Activated CD4-positive, alpha-beta memory T cell treated with anti-CD3 and anti-CD28 coated beads, Interleukin-2, amount 10 ng/mL, durations not matched to agents 7 days and 5 days (primary cell): ENCODE measurements around the gene MRPL28. TPM values are rescaled to one million over a fixed set of nuclear protein-coding genes. Genes with fewer than 3 reads are reported as not detected.
"Not testable (repeated sequence)": the region's sequence is repeated elsewhere in the genome, so short reads cannot be mapped to it uniquely, and the experiment has no call there.

ENCODE experiments used
- CTCF ChIA-PET: fragments of 350-600 bp; sonication (Branson Sonifier 250); formaldehyde crosslinking; loops from one replicate; lab custom pipeline; 2021; ENCODE audit warnings: antibody characterized with exemption, inconsistent platforms; lab: Charles Lee
- POLR2A ChIA-PET: fragments of 350-600 bp; sonication (Branson Sonifier 250); formaldehyde crosslinking; loops from one replicate; lab custom pipeline; 2021; ENCODE audit warnings: antibody characterized with exemption; lab: Charles Lee
- DNase-seq: peaks from one replicate; pipeline ENCODE4 v3.0.0-alpha.2; 2020
- H3K27ac Mint-ChIP-seq: one replicate; pipeline ENCODE4 v1.8.0; 2021; ENCODE audit warnings: mild to moderate bottlenecking, mixed read lengths
- H3K27me3 Mint-ChIP-seq: one replicate; pipeline ENCODE4 v1.8.0; 2021; ENCODE audit warnings: mixed read lengths
- H3K36me3 Mint-ChIP-seq: one replicate; pipeline ENCODE4 v1.8.0; 2021; ENCODE audit warnings: low read depth, mixed read lengths
- H3K4me1 Mint-ChIP-seq: one replicate; pipeline ENCODE4 v1.8.0; 2021; ENCODE audit warnings: mixed read lengths
- H3K4me3 Mint-ChIP-seq: one replicate; pipeline ENCODE4 v1.8.0; 2021; ENCODE audit warnings: mild to moderate bottlenecking, mixed read lengths
- H3K9me3 Mint-ChIP-seq: one replicate; pipeline ENCODE4 v1.8.0; 2021; ENCODE audit warnings: mixed read lengths
- total RNA-seq, 2 experiments: library from RNA; stranded (reverse); gene quantifications; one replicate each; pipeline ENCODE4 v1.2.3, GENCODE V29; 2021

Gene MRPL28
- total RNA-seq: 10 to 100 TPM; 71.4 to 72.6 TPM

GRCh38 chr16:370443-370842, at the start of gene MRPL28:
Gene MRPL28, minus strand, starts transcription at chr16:370538. Its CDS starts 320 bp downstream, at chr16:370218.
- H3K27ac Mint-ChIP-seq: peak within 1 kb of the TSS; percentile 77
- H3K4me3 Mint-ChIP-seq: peak within 1 kb of the TSS; percentile 82
- peak; percentile 96 for DNase-seq
- H3K36me3 Mint-ChIP-seq: peaks cover 16% of the 10 kb centered on the region
- H3K4me1 Mint-ChIP-seq: peaks cover 18% of the 10 kb centered on the region
- H3K27me3 Mint-ChIP-seq: no peaks in the 10 kb centered on the region
- CTCF ChIA-PET: interaction anchor here (1.0 to 1.9 kb wide), 3 partner anchors 9 to 263 kb away, joined by 3 to 8 read pairs (median 6); partner anchors contain the start of gene AXIN1
- POLR2A ChIA-PET: interaction anchor here (1.0 to 3.1 kb wide), 4 partner anchors 8 to 17 kb away, joined by 3 to 23 read pairs (median 4); partner anchors contain the start of gene PGAP6
- no peaks in the 10 kb centered on the region for H3K9me3 Mint-ChIP-seq

GRCh38 chr16:415170-415498, 44.8 kb upstream of the MRPL28 start:
- CTCF ChIA-PET, H3K4me3 Mint-ChIP-seq, H3K9me3 Mint-ChIP-seq, H3K27me3 Mint-ChIP-seq, H3K36me3 Mint-ChIP-seq, DNase-seq, POLR2A ChIA-PET, H3K4me1 Mint-ChIP-seq, H3K27ac Mint-ChIP-seq: not testable (repeated sequence)

DNA sequence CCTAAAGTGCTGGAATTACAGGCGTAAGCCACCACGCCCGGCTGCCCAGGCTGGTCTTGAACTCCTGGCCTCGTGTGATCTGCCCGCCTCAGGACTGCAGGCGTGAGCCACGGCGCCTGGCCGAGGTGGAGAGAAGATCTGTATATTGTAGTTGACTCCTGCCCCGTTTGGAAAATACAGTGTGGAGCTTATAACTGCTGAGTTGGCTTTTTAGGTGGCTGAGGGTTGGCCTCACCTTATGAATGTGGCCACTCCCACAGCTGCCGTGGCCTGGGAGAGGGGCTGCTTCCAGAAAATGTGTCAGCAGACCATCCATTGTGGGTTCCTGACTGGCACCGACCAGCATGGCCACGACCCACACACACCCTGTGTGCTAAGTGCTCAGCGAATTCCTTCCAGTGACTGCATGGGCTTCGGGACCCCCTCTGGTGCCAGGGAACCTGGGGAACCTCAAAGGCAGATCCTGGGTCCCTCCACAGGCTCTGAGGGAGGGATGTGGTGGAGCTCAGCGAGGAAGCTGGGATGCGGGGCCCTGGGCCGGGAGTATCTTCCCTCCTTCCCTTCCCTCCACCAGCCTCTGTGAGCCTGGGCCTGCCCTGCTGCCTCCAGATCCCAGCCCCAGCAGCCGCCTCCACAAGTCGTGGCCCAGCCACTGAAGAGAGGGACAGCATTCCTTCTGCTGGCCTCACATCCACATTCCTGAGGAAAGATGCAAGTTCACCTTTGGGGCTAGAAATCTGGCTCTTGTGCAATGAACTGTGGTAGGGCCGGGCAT, 44.2 kb upstream of the MRPL28 start:
- POLR2A ChIA-PET: no interaction called here
- no peaks in the 10 kb centered on the region for H3K36me3 Mint-ChIP-seq
- no peaks in the 10 kb centered on the region for H3K4me1 Mint-ChIP-seq
- CTCF ChIA-PET: no interaction called here
- no peak overlapping the region for H3K4me3 Mint-ChIP-seq
- H3K27me3 Mint-ChIP-seq: no peaks in the 10 kb centered on the region
- no peaks in the 10 kb centered on the region for H3K9me3 Mint-ChIP-seq
- DNase-seq: no peak
- no peak overlapping the region for H3K27ac Mint-ChIP-seq

DNA sequence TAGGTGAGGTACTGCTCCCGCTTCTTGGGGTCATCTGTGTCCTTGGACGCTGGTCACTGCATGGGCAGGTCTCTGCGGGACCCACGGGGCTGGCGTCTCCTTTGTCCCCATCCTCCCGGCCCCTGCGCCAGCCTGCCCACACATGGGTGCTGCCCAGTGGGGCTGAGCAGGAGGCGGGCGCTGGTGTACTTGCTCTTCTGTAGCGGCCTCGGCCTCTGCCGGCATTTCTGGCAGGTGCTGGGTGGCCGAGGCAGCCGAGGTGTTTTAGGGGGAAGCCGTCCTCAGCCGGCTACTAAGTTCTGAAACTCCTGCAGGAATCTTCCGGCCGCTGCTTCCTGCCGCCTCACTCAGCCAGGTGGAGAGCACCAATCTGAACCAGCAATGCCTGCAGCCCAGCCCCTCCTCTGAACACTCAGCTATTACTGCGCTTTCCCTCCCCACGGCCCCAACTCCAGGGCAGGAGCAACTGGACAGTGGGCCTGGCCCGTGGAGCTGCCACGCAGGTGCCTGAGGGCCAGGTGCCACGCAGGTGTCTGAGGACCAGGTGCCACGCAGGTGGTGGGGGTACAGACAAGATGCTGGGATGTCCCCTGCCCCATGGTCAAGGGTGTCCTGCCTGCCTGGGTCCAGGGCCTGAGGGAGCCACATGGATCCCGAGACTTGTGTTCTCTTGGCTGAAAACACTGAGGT, 41.4 kb upstream of the MRPL28 start:
- Mint-ChIP-seq H3K9me3 (no peaks in the 10 kb centered on the region), H3K27me3 (no peaks in the 10 kb centered on the region), H3K36me3 (no peaks in the 10 kb centered on the region), H3K27ac (no peak overlapping the region), H3K4me1 (no peaks in the 10 kb centered on the region), H3K4me3 (no peak overlapping the region)
- ChIA-PET POLR2A (no interaction called here), CTCF (no interaction called here)
- no peak for DNase-seq

DNA sequence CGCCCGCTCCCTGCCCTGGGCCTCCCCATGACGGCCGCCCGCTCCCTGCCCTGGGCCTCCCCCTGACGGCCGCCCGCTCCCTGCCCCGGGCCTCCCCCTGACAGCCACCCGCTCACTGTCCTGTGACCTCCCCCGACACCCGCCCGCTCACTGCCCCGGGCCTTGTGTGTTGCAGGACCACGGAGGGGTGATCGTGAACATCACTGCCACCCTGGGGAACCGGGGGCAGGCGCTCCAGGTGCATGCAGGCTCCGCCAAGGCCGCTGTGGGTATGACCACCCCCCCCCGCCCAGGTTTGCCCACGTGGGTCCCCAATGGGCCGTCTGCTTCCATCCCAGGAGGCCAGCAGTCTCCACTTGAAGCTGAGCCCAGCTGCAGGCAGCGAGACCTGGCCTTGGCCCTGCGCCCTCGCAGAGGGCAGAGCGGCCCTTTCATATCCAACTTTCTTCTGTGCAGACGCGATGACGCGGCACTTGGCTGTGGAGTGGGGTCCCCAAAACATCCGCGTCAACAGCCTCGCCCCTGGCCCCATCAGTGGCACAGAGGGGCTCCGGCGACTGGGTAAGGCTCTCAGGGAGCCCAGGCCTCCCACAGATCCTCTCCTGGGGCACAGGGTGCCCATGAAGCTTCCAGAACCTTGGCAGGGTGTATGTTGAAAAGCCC, 40.3 kb upstream of the MRPL28 start:
- ChIA-PET CTCF (no interaction called here), POLR2A (no interaction called here)
- H3K36me3 Mint-ChIP-seq: no peaks in the 10 kb centered on the region
- H3K27ac Mint-ChIP-seq: no peak overlapping the region
- DNase-seq: no peak
- no peaks in the 10 kb centered on the region for H3K27me3 Mint-ChIP-seq
- no peaks in the 10 kb centered on the region for H3K4me1 Mint-ChIP-seq
- no peaks in the 10 kb centered on the region for H3K9me3 Mint-ChIP-seq
- H3K4me3 Mint-ChIP-seq: no peak overlapping the region

GRCh38 chr16:407253-407652, 36.9 kb upstream of the MRPL28 start:
- H3K4me1 Mint-ChIP-seq: no peaks in the 10 kb centered on the region

DNA sequence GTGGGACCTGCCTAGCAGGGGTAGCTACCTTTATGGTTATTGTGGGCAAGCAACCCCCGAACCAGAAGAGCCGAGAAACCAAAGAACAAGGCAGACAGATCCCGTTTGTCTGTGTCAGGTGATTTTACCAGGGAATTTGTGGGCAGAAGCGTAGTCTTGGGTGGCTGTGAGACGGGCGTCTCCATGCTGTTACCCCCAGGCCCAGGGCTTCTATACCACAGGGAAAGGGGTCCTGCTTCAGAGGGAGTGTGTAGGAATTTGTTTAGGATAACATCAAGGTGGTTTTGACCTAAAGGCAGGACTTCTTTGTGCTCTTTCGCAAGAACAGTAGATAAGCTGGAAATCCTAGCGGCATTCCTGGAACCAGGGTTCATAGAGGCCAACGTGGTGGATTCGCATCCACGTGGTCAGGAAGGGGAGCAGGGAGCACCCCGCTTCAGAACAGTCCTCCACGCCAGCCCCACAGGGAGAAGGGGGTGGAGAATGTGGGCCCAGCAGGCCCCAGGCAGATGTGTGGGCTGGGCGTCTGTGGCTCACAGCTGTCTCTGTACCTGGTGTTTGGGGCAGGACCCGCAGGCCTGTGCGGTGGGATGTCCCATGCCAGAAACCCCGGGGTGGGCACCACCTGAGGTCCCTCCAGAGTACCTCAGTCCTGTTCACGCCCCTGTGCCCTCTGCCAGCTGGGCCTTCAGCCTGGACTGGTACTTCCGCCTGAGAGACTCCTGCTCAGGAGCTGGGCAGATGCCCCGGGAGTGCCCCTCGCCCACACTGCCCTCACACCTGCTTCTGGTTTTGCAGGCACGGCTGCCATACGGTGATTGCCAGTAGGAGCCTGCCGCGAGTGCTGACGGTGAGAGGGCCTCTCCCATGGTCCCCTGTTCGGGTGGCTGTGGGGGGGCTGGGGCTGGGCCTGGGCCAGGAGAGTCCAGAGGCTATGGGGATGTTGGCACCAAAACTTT, 35.5 kb upstream of the MRPL28 start:
- Mint-ChIP-seq H3K9me3 (no peaks in the 10 kb centered on the region), H3K27me3 (no peaks in the 10 kb centered on the region), H3K4me3 (no peak overlapping the region), H3K27ac (no peak overlapping the region), H3K4me1 (no peaks in the 10 kb centered on the region), H3K36me3 (no peaks in the 10 kb centered on the region)
- CTCF ChIA-PET: no interaction called here
- no peak for DNase-seq
- POLR2A ChIA-PET: no interaction called here

More at GRCh38 chr16:407253-407652, 36.9 kb upstream of the MRPL28 start:
- no peaks in the 10 kb centered on the region for H3K9me3 Mint-ChIP-seq
- no peaks in the 10 kb centered on the region for H3K36me3 Mint-ChIP-seq
- no peak overlapping the region for H3K4me3 Mint-ChIP-seq
- H3K27me3 Mint-ChIP-seq: no peaks in the 10 kb centered on the region
- POLR2A ChIA-PET: no interaction called here
- CTCF ChIA-PET: no interaction called here
- DNase-seq: no peak
- H3K27ac Mint-ChIP-seq: no peak overlapping the region

- Mint-ChIP-seq H3K27ac (no peak overlapping the region), H3K27me3 (no peaks in the 10 kb centered on the region), H3K4me3 (no peak overlapping the region), H3K36me3 (no peaks in the 10 kb centered on the region), H3K4me1 (peaks cover 7% of the 10 kb centered on the region), H3K9me3 (no peaks in the 10 kb centered on the region)
- ChIA-PET POLR2A (no interaction called here), CTCF (no interaction called here)
- no peak for DNase-seq
Measured at GRCh38 chr16:404971-405486, 34.7 kb upstream of the MRPL28 start.

GRCh38 chr16:401468-402348, 31.4 kb upstream of the MRPL28 start, which contains the start of gene DECR2:
Gene DECR2, plus strand, starts transcription at chr16:401885. Its CDS starts 79 bp downstream, at chr16:401964.
- H3K27ac Mint-ChIP-seq: peak within 1 kb of the TSS; percentile 83
- H3K36me3 Mint-ChIP-seq: no peaks in the 10 kb centered on the region
- DNase-seq: peak; percentile 98
- POLR2A ChIA-PET: interaction anchor here (0.8 to 2.1 kb wide), 8 partner anchors 10 to 167 kb away, joined by 3 to 12 read pairs (median 4); partner anchors contain the start of gene RAB11FIP3
- H3K9me3 Mint-ChIP-seq: no peaks in the 10 kb centered on the region
- CTCF ChIA-PET: interaction anchor here (1.3 to 1.7 kb wide), 2 partner anchors 23 to 294 kb away, joined by 4 to 5 read pairs; partner anchors contain the start of gene RAB11FIP3
- H3K4me1 Mint-ChIP-seq: peaks cover 23% of the 10 kb centered on the region
- H3K4me3 Mint-ChIP-seq: peak within 1 kb of the TSS; percentile 82
- H3K27me3 Mint-ChIP-seq: peaks cover 1% of the 10 kb centered on the region

GRCh38 chr16:400061-400591, 29.8 kb upstream of the MRPL28 start:
- CTCF ChIA-PET: no interaction called here
- peaks cover 29% of the 10 kb centered on the region for H3K4me1 Mint-ChIP-seq
- POLR2A ChIA-PET: interaction anchor here (1.7 to 2.1 kb wide), 3 partner anchors 8 to 49 kb away, joined by 5 to 12 read pairs (median 8); no protein-coding TSS in a partner anchor
- DNase-seq: no peak
- H3K36me3 Mint-ChIP-seq: no peaks in the 10 kb centered on the region
- H3K27ac Mint-ChIP-seq: peak overlapping the region; percentile 83
- peak overlapping the region; percentile 82 for H3K4me3 Mint-ChIP-seq
- H3K27me3 Mint-ChIP-seq: peaks cover 11% of the 10 kb centered on the region
- H3K9me3 Mint-ChIP-seq: no peaks in the 10 kb centered on the region

GRCh38 chr16:399340-400019, 29.1 kb upstream of the MRPL28 start:
- ChIA-PET POLR2A (interaction anchor here (2.1 kb wide), 1 partner anchor 48 kb away, joined by 8 read pairs; no protein-coding TSS in a partner anchor), CTCF (no interaction called here)
- Mint-ChIP-seq H3K4me3 (peak overlapping the region; percentile 82), H3K4me1 (peaks cover 29% of the 10 kb centered on the region), H3K9me3 (no peaks in the 10 kb centered on the region), H3K36me3 (no peaks in the 10 kb centered on the region), H3K27me3 (peaks cover 11% of the 10 kb centered on the region), H3K27ac (peak overlapping the region; percentile 44)
- DNase-seq: no peak
